Hepatocyte (in vitro differentiated cells): Measurements from ENCODE around the gene OTOG. TPM values are rescaled to one million over a fixed set of nuclear protein-coding genes. Genes with fewer than 3 reads are reported as not detected.

ENCODE experiments used
- DNase-seq: peaks from one replicate; pipeline ENCODE4 v3.0.0-alpha.2; 2016; ENCODE audit warnings: low spot score
- H2AFZ ChIP-seq: fragments of 200-600 bp; sonication (generic); 2 replicates; pipeline ENCODE4 v1.6.0; 2016; ENCODE audit warnings: antibody characterized with exemption, mild to moderate bottlenecking
- H3K27ac ChIP-seq: fragments of 200-600 bp; sonication (generic); 2 replicates; pipeline ENCODE4 v1.5.1; 2016; ENCODE audit warnings: mild to moderate bottlenecking
- H3K27me3 ChIP-seq: fragments of 200-600 bp; sonication (generic); 2 replicates; pipeline ENCODE4 v1.6.1; 2016
- H3K36me3 ChIP-seq: fragments of 200-600 bp; sonication (generic); replicated peaks from 2 replicates; pipeline ENCODE4 v1.5.1; 2016; ENCODE audit warnings: low read depth; ENCODE audit not compliant: insufficient read depth
- H3K4me1 ChIP-seq: fragments of 200-600 bp; sonication (generic); 2 replicates; pipeline ENCODE4 v1.5.1; 2016; ENCODE audit warnings: mild to moderate bottlenecking, moderate library complexity; ENCODE audit not compliant: insufficient read depth
- H3K4me2 ChIP-seq: fragments of 200-600 bp; sonication (generic); 2 replicates; pipeline ENCODE4 v1.6.0; 2016
- H3K4me3 ChIP-seq: fragments of 200-600 bp; sonication (generic); 2 replicates; pipeline ENCODE4 v1.5.1; 2016; ENCODE audit warnings: mild to moderate bottlenecking
- H3K79me2 ChIP-seq: fragments of 200-600 bp; sonication (generic); 2 replicates; pipeline ENCODE4 v1.6.0; 2017; ENCODE audit warnings: mild to moderate bottlenecking
- H3K9me2 ChIP-seq: fragments of 200-600 bp; sonication (generic); replicated peaks from 2 replicates; pipeline ENCODE4 v1.6.0; 2017; ENCODE audit warnings: mild to moderate bottlenecking; ENCODE audit not compliant: insufficient read depth
- H3K9me3 ChIP-seq: fragments of 200-600 bp; sonication (generic); 2 replicates; pipeline ENCODE4 v1.5.1; 2016; ENCODE audit warnings: low read depth, mild to moderate bottlenecking
- H4K20me1 ChIP-seq: fragments of 200-600 bp; sonication (generic); 2 replicates; pipeline ENCODE4 v1.6.0; 2016; ENCODE audit warnings: mild to moderate bottlenecking; ENCODE audit not compliant: insufficient read depth, poor library complexity, severe bottlenecking
- CTCF ChIP-seq: fragments of 200-600 bp; sonication (generic); IDR thresholded peaks from 2 replicates; pipeline ENCODE4 v1.5.1; 2016; ENCODE audit warnings: antibody characterized with exemption, mild to moderate bottlenecking; ENCODE audit not compliant: poor library complexity
- EZH2 ChIP-seq: fragments of 200-600 bp; sonication (generic); IDR thresholded peaks from 2 replicates; pipeline ENCODE4 v1.6.1; 2016; ENCODE audit warnings: antibody characterized with exemption, mild to moderate bottlenecking, borderline replicate concordance
- EZH2phosphoT487 ChIP-seq: fragments of 200-600 bp; sonication (generic); IDR thresholded peaks from one replicate; pipeline ENCODE4 v1.6.1; 2018; ENCODE audit warnings: antibody characterized with exemption, mild to moderate bottlenecking, low read depth, moderate library complexity; ENCODE audit not compliant: unreplicated experiment, severe bottlenecking
- WGBS: methylation state at CpG from one replicate; pipeline ENCODE4 v1.1.6; 2016; ENCODE audit warnings: low lambda C conversion rate; ENCODE audit errors: missing lambda C conversion rate; 5-methylcytosine and 5-hydroxymethylcytosine counted together
- polyA plus RNA-seq: library from polyadenylated mRNA; unstranded; fragments of >200 nt; fragmentation: Nextera tagmentation; extraction: Ambion mirVana; gene quantifications from 2 replicates; pipeline ENCODE4 v1.2.1, GENCODE V29; 2016
- total RNA-seq: library from RNA; depleted of rRNA; stranded (reverse); fragments of >200 nt; gene quantifications from 2 replicates; pipeline ENCODE4 v1.2.3, GENCODE V29; 2014

The OTOG gene
- total and polyA plus RNA-seq, 2 experiments from 2014 or later, result 0.27 to 2.0 TPM

- WGBS, result 91% methylated on average over 7 of the region's 7 CpGs
- H2AFZ ChIP-seq, result no peak overlapping the region
- DNase-seq, result no peak
- no peaks in the 10 kb centered on the region for H3K27me3 ChIP-seq
- no peaks in the 10 kb centered on the region for H3K4me1 ChIP-seq
- no peak overlapping the region for H3K4me3 ChIP-seq
- no peak overlapping the region for H3K4me2 ChIP-seq
- no peaks in the 10 kb centered on the region for H3K79me2 ChIP-seq
- H4K20me1 ChIP-seq, result no peaks in the 10 kb centered on the region
- H3K9me3 ChIP-seq, result no peaks in the 10 kb centered on the region
- no peaks in the 10 kb centered on the region for H3K9me2 ChIP-seq
- no peak for TF ChIP-seq EZH2
- H3K27ac ChIP-seq, result no peak overlapping the region
- no peaks in the 10 kb centered on the region for H3K36me3 ChIP-seq
Measured at GRCh38 chr11:17516551-17517150, 30.4 kb upstream of the OTOG start.

- no peak for DNase-seq
- Histone ChIP-seq H3K79me2 (no peaks in the 10 kb centered on the region), H3K4me1 (no peaks in the 10 kb centered on the region), H3K9me2 (no peaks in the 10 kb centered on the region), H3K9me3 (no peaks in the 10 kb centered on the region), H2AFZ (no peak overlapping the region), H3K4me3 (no peak overlapping the region), H3K27me3 (no peaks in the 10 kb centered on the region), H3K27ac (no peak overlapping the region), H3K4me2 (no peak overlapping the region), H4K20me1 (no peaks in the 10 kb centered on the region), H3K36me3 (no peaks in the 10 kb centered on the region)
- TF ChIP-seq EZH2 (no peak), CTCF (no peak), EZH2phosphoT487 (no peak)
- WGBS, result 86% methylated on average over 10 of the region's 10 CpGs
Measured at GRCh38 chr11:17517186-17517585, 29.9 kb upstream of the OTOG start.

DNA sequence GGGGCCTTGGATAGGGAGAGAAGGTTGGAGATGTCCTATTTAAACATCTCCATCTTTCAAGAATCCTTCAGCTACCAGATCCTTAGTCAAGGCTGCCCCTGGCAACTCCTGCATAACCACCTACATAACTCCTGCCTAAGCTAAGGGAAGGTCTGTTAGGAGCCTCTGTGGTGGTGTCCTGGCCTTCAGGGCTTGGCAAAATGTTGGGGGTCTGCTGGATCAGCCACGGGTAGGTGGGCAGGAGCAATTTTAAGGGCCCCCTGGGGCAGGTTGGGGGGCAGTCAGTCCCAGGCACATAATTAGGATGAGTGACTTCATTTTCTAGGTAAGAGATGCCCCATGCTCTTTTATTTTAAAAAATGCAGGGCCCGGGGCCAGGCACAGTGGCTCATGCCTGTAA lies 28.7 kb upstream of the OTOG start:
- 93% methylated on average over 2 of the region's 2 CpGs for WGBS
- Histone ChIP-seq H3K9me2 (no peaks in the 10 kb centered on the region), H2AFZ (no peak overlapping the region), H3K9me3 (no peaks in the 10 kb centered on the region), H3K4me2 (no peak overlapping the region), H3K4me1 (no peaks in the 10 kb centered on the region), H4K20me1 (no peaks in the 10 kb centered on the region), H3K36me3 (no peaks in the 10 kb centered on the region), H3K27ac (no peak overlapping the region), H3K27me3 (no peaks in the 10 kb centered on the region), H3K79me2 (no peaks in the 10 kb centered on the region), H3K4me3 (no peak overlapping the region)
- no peak for DNase-seq
- TF ChIP-seq EZH2phosphoT487, result no peak
- TF ChIP-seq CTCF, result no peak
- TF ChIP-seq EZH2, result no peak

DNA sequence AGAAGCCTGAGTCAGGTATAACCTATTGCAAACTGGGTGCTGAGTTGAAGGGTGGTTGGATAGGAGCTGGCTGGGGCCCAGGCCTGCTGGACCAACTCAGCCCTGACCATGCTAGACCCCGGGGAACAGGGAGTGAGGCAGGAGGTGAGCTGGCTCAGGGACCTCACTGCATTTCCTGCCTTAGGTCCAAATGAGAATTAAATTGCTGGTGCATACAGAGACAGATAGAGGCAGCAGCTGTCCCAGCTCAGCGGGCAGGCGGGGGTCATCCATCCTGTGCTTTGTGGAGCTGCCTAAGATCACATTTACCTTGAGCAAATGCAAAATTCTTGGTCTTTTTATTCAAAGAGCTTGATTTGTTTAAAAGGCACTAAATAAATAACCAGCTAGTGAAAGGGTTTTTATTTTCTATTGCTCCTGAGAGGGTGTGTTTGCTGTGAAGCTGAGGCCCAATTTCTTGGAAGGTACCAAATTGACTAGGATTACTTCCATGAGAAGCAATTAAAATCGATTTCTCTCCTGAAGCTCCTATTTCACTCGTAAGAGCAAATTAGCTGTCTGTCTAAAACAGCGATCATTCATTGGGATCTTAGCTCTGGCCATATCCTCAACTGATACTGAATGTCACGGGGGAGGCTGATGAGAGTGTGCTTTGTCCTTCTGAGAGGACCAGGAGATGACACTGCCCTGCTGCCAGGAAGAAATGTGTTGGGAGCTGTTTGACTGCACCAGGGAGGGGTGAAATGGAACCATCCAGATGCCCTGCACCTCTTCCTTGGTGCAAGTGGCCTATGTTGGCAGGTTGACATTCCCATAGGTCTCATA lies 27.8 kb upstream of the OTOG start:
- Histone ChIP-seq H3K4me1 (no peaks in the 10 kb centered on the region), H3K4me2 (no peak overlapping the region), H3K4me3 (no peak overlapping the region), H3K36me3 (no peaks in the 10 kb centered on the region), H3K27ac (no peak overlapping the region), H3K9me3 (no peaks in the 10 kb centered on the region), H2AFZ (no peak overlapping the region), H3K9me2 (no peaks in the 10 kb centered on the region), H3K27me3 (no peaks in the 10 kb centered on the region), H3K79me2 (no peaks in the 10 kb centered on the region), H4K20me1 (no peaks in the 10 kb centered on the region)
- 86% methylated on average over 7 of the region's 7 CpGs for whole genome bisulfite sequencing
- no peak for DNase-seq
- no peak for TF ChIP-seq CTCF
- TF ChIP-seq EZH2phosphoT487, result no peak
